Endothelial cell of umbilical vein (primary cell): Measurements from ENCODE around the gene ANXA4. TPM values are rescaled to one million over a fixed set of nuclear protein-coding genes. Genes with fewer than 3 reads are reported as not detected.

Experiments used
- BruUV-seq: library from RNA; stranded (reverse); fragments of 400-500 nt; replicated peaks from 2 replicates; lab custom pipeline; 2021; lab: Mats Ljungman, UMichigan
- CTCF ChIA-PET: fragments of 300-600, 350-600 bp; sonication (Branson Sonifier 250); formaldehyde crosslinking; loops from one replicate; lab custom pipeline; 2021; ENCODE audit warnings: antibody characterized with exemption, inconsistent platforms; lab: Charles Lee
- POLR2A ChIA-PET: fragments of 300-600, 350-600 bp; sonication (Branson Sonifier 250); formaldehyde crosslinking; loops from one replicate; lab custom pipeline; 2021; ENCODE audit warnings: antibody characterized with exemption, inconsistent platforms; lab: Charles Lee
- DNase-seq: peaks from one replicate; pipeline ENCODE4 v3.0.0-alpha.2; 2011; ENCODE audit warnings: low read depth, low spot score
- FAIRE-seq: peaks from 2 replicates; lab custom pipeline; 2011; peaks lifted over from hg19 to GRCh38; lab: Jason Lieb, UNC
- H2AFZ ChIP-seq: 2 replicates; pipeline ENCODE4 v1.6.0; 2012; ENCODE audit warnings: low read depth, low read length, control low read depth, inconsistent platforms
- H3K27ac ChIP-seq: 2 replicates; pipeline ENCODE4 v1.5.1; 2011; ENCODE audit warnings: low read depth, mild to moderate bottlenecking, control low read depth, low read length, moderate library complexity; ENCODE audit not compliant: insufficient read depth
- H3K27me3 ChIP-seq, 2 experiments: 2 replicates each; pipeline versions ENCODE4 v1.6.0 to v1.6.1; 2011; ENCODE audit warnings: low read length in 2 of 2, mixed read lengths in 1 of 2; ENCODE audit not compliant: control insufficient read depth in 2 of 2, insufficient read depth in 2 of 2
- H3K36me3 ChIP-seq, 2 experiments: 2 replicates in 1 of 2; 3 replicates in 1 of 2; pipeline ENCODE4 v1.5.1; 2011; ENCODE audit warnings: low read length in 2 of 2, mild to moderate bottlenecking in 1 of 2, moderate library complexity in 1 of 2; ENCODE audit not compliant: control insufficient read depth in 2 of 2, insufficient read depth in 2 of 2; ENCODE audit errors: extremely low read depth in 1 of 2
- H3K4me1 ChIP-seq: 3 replicates; pipeline ENCODE4 v1.5.1; 2011; ENCODE audit warnings: mild to moderate bottlenecking, low read length; ENCODE audit not compliant: control insufficient read depth, insufficient read depth; ENCODE audit errors: extremely low read depth
- H3K4me2 ChIP-seq: 2 replicates; pipeline ENCODE4 v1.6.1; 2011; ENCODE audit warnings: low read length, control low read depth, mixed read lengths; ENCODE audit not compliant: insufficient read depth
- H3K4me3 ChIP-seq, 3 experiments: fragments of 200-600 bp in 1 of 3; sonication (generic), shearing (Covaris generic) in 1 of 3; replicated peaks in 1 of 3; 2 replicates each; pipeline ENCODE4 v1.5.1; 2011 to 2016; ENCODE audit warnings: control low read depth in 3 of 3, low read length in 3 of 3, mild to moderate bottlenecking in 2 of 3, inconsistent platforms in 1 of 3, low read depth in 1 of 3, moderate library complexity in 1 of 3; ENCODE audit not compliant: insufficient read depth in 1 of 3
- H3K79me2 ChIP-seq: 2 replicates; pipeline ENCODE4 v1.6.0; 2012; ENCODE audit warnings: low read length, inconsistent platforms; ENCODE audit not compliant: control insufficient read depth, insufficient read depth
- H3K9ac ChIP-seq: replicated peaks from 2 replicates; pipeline ENCODE3; 2011; ENCODE audit warnings: low read length, control low read depth; ENCODE audit not compliant: insufficient read depth; ENCODE audit errors: extremely low read depth
- H3K9me1 ChIP-seq: replicated peaks from 3 replicates; pipeline ENCODE4 v1.6.0; 2011; ENCODE audit warnings: mild to moderate bottlenecking, low read length; ENCODE audit not compliant: control insufficient read depth, insufficient read depth; ENCODE audit errors: extremely low read depth
- H3K9me3 ChIP-seq: replicated peaks from 2 replicates; pipeline ENCODE4 v1.5.1; 2012; ENCODE audit warnings: low read length, inconsistent platforms; ENCODE audit not compliant: control insufficient read depth, insufficient read depth
- H4K20me1 ChIP-seq: replicated peaks from 2 replicates; pipeline ENCODE3; 2011; ENCODE audit warnings: mild to moderate bottlenecking, low read length; ENCODE audit not compliant: control insufficient read depth, insufficient read depth; ENCODE audit errors: extremely low read depth
- CTCF ChIP-seq, 2 donors: IDR thresholded peaks; 1 replicate in 1 of 2; 2 replicates in 1 of 2; pipeline ENCODE4 v1.5.1; 2011; ENCODE audit warnings: low read length in 2 of 2, mild to moderate bottlenecking in 2 of 2, moderate library complexity in 2 of 2, control low read depth in 1 of 2, inconsistent platforms in 1 of 2, low read depth in 1 of 2; ENCODE audit not compliant: insufficient read depth in 1 of 2; ENCODE audit errors: extremely low read depth in 1 of 2
- EZH2 ChIP-seq: IDR thresholded peaks from 2 replicates; pipeline ENCODE4 v1.6.1; 2012; ENCODE audit warnings: borderline replicate concordance, low read depth, mild to moderate bottlenecking, moderate library complexity, low read length, inconsistent platforms; ENCODE audit not compliant: severe bottlenecking
- FOS ChIP-seq: IDR thresholded peaks from 2 replicates; pipeline ENCODE4 v1.6.1; 2011; ENCODE audit warnings: mild to moderate bottlenecking, low read length, moderate library complexity, borderline replicate concordance; ENCODE audit not compliant: insufficient read depth
- GATA2 ChIP-seq: IDR thresholded peaks from 2 replicates; pipeline ENCODE4 v1.7.0; 2011; ENCODE audit warnings: low read depth, mild to moderate bottlenecking, moderate library complexity, mixed read lengths, low read length; ENCODE audit not compliant: insufficient read length, insufficient read depth
- JUN ChIP-seq: IDR thresholded peaks from 2 replicates; pipeline ENCODE4 v1.6.1; 2011; ENCODE audit warnings: borderline replicate concordance, low read depth; ENCODE audit not compliant: insufficient read length, insufficient read depth
- MYC ChIP-seq: IDR thresholded peaks from one replicate; pipeline ENCODE4 v1.6.1; 2011; ENCODE audit warnings: mild to moderate bottlenecking, low read depth, low read length
- dilution Hi-C: fragments of 300-500 bp; cut with MboI; formaldehyde crosslinking; loops from one replicate; pipeline ENCODE4 v1.15.0; 2019; ENCODE audit warnings: low sequenced_read_pairs; ENCODE audit not compliant: extremely low pct_ligation_motif_present
- intact Hi-C: fragments of 100-400 bp; cut with micrococcal nuclease; formaldehyde crosslinking; loops from one replicate; pipeline ENCODE4 v1.10.0; 2022
- polyA plus RNA-seq, 4 experiments: library from polyadenylated mRNA; depleted of rRNA in 3 of 4; stranded (reverse) in 3 of 4; unstranded in 1 of 4; fragments of >200 nt; gene quantifications; 2 replicates each; pipeline versions ENCODE4 v1.2.1 to v1.2.3, GENCODE V29; 2011 to 2012; ENCODE audit warnings: missing spikeins in 1 of 4
- total RNA-seq: library from RNA; stranded (reverse); gene quantifications from 2 replicates; pipeline ENCODE4 v1.2.3, GENCODE V29; 2021
- TF ChIP-seq, protein P1 (sequence below): IDR thresholded peaks from 2 replicates; pipeline ENCODE4 v1.6.1; 2011; ENCODE audit not compliant: insufficient read depth, insufficient read length

The ANXA4 gene
- total and polyA plus RNA-seq, 2 donors (not counting 3 experiments of a cell fraction or from before 2014, with no cell fraction given) = 29.4 to 79.6 TPM

DNA sequence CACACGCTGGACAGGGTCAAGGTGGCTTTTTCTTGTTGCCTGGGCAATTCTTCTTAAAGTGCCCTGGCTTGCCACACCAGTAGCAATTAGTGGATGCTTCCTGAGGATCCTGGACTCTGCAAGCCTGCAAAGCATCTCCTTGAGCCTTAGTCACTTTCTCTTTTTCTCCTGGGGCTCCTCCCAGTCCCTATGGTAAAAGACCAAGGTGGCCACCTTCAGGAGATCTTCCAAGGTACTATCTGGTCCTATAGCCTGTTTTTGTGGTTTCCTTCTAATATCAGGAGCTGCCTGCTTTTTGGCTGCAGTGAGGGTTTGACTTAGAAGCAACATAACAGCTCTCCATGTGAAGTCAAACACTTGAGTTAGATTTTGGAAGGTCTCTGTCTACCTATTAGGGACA lies 54.2 kb downstream of the ANXA4 start:
- H4K20me1 ChIP-seq = no peaks in the 10 kb centered on the region
- H3K27me3 ChIP-seq = no peaks in the 10 kb centered on the region
- H3K9me3 ChIP-seq = no peaks in the 10 kb centered on the region
- no peak overlapping the region for H3K27ac ChIP-seq
- H3K36me3 ChIP-seq = no peaks in the 10 kb centered on the region
- FAIRE-seq (no peak), DNase-seq (no peak)
- peaks cover 20% of the 10 kb centered on the region for H3K4me1 ChIP-seq
- H3K9me1 ChIP-seq = no peaks in the 10 kb centered on the region
- dilution Hi-C loops = no loop called here
- CTCF ChIA-PET = interaction anchor here (2.0 to 4.0 kb wide), 2 partner anchors 20 to 71 kb away, joined by 12 to 25 read pairs; no protein-coding TSS in a partner anchor
- no peak overlapping the region for H3K4me3 ChIP-seq
- POLR2A ChIA-PET = no interaction called here
- H3K9ac ChIP-seq = no peak overlapping the region
- no peak overlapping the region for H2AFZ ChIP-seq
- no TSS peak for BruUV-seq
- no peak for TF ChIP-seq CTCF (IDR thresholded peaks at IDR 0.05; ENCODE audit: extremely low read depth in 1 of 2, insufficient read depth in 1 of 2, low read depth in 1 of 2, low read length in 2 of 2)
- TF ChIP-seq JUN = no peak
- no peak for TF ChIP-seq FOS
- TF ChIP-seq MYC = no peak
- TF ChIP-seq, protein P1, sequence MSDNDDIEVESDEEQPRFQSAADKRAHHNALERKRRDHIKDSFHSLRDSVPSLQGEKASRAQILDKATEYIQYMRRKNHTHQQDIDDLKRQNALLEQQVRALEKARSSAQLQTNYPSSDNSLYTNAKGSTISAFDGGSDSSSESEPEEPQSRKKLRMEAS = no peak
- TF ChIP-seq GATA2 = no peak
- no peak for TF ChIP-seq EZH2
- intact Hi-C loops = no loop called here
- no peak overlapping the region for H3K4me2 ChIP-seq
- H3K79me2 ChIP-seq = no peaks in the 10 kb centered on the region
